Brain microvascular endothelial cell (primary cell): ENCODE data around the gene NAA80.

Experiments used
- DNase-seq: peaks from one replicate; pipeline ENCODE4 v3.0.0-alpha.2; 2020
- H3K27ac ChIP-seq: fragments of 250-450 bp; sonication (Bioruptor Pico); 2 replicates; pipeline ENCODE4 v1.5.1; 2020; ENCODE audit warnings: mild to moderate bottlenecking, moderate library complexity
- H3K27me3 ChIP-seq: fragments of 250-450 bp; sonication (Bioruptor Pico); replicated peaks from 2 replicates; pipeline ENCODE4 v1.5.1; 2020; ENCODE audit warnings: mild to moderate bottlenecking
- H3K36me3 ChIP-seq: fragments of 250-450 bp; sonication (Bioruptor Pico); replicated peaks from 2 replicates; pipeline ENCODE4 v1.5.1; 2020; ENCODE audit warnings: mild to moderate bottlenecking
- H3K4me3 ChIP-seq: 2 replicates; pipeline ENCODE4 v1.5.1; 2011; ENCODE audit warnings: low read depth, mild to moderate bottlenecking, control low read depth, low read length, moderate library complexity
- CTCF ChIP-seq: IDR thresholded peaks from 2 replicates; pipeline ENCODE4 v1.5.1; 2011; ENCODE audit warnings: low read depth, mild to moderate bottlenecking, moderate library complexity, low read length, control low read depth, inconsistent platforms; ENCODE audit errors: missing control alignments
- in situ Hi-C: cut with HindIII; loops from 2 replicates; pipeline ENCODE4 v1.10.0; 2017; ENCODE audit warnings: low sequenced_read_pairs, low pct_ligation_motif_present

NAA80 gene, protein sequence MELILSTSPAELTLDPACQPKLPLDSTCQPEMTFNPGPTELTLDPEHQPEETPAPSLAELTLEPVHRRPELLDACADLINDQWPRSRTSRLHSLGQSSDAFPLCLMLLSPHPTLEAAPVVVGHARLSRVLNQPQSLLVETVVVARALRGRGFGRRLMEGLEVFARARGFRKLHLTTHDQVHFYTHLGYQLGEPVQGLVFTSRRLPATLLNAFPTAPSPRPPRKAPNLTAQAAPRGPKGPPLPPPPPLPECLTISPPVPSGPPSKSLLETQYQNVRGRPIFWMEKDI

DNA sequence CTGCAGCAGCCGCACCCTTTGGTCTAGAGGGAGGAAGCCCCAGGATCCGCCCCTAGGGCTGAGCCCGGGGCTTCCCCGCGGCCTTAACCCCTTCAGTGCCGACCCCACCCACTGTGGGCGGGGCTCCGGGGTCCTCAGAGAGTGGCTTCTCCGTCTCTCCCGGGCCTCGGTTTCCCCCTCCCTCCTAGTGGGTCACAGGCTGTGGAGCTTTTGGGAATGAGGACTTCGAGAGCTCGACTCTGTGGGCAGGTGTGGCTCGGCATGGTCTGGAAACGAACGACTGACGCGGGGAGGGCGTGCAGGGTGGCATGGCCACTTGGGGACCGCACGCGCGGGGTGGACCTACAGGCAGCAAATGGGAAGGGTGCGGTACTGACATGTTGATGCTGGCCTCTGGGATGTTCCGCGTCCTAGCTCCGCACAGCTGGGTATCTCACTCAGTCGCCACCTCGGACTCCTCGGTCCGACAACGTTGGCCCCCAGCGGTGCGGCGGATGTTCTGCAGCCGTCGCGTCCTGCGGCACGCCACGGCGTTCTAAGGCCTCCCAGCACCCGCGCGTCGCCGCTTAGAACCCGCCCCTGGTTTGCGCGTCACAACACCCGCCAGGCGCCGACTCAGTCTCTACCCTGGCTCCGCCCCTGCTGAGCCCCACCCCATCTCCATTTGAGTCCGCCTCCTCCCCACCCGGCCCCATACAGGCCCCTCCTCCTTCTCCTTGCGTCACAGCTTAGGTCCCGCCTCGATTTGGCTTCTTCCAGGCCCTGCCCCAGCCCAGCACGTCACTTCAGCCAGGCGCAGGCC, at the start of gene NAA80, which contains the start of gene HYAL3:
Gene NAA80, minus strand, starts transcription at position 570 of the 802 bp plus-strand sequence. CDS start 1,942 bp downstream, outside the sequence.
Gene HYAL3, minus strand, starts transcription at position 570 of the 802 bp plus-strand sequence. CDS start 3,803 bp downstream, outside the sequence.
- peak; percentile 46 for TF ChIP-seq CTCF
- peak within 1 kb of the TSS; percentile 78 for H3K27ac ChIP-seq

GRCh38 chr3:50347187-50347813, 48.1 kb upstream of the NAA80 start:
- Histone ChIP-seq H3K36me3 (peaks cover 2% of the 10 kb centered on the region), H3K27ac (no peak overlapping the region), H3K4me3 (no peak overlapping the region), H3K27me3 (no peaks in the 10 kb centered on the region)
- DNase-seq: peak; percentile 49
- in situ Hi-C loops: no loop called here
- peak; percentile 74 for TF ChIP-seq CTCF

More for the DNA sequence above, at the start of gene NAA80, which contains the start of gene HYAL3:
- Histone ChIP-seq H3K27me3 (no peaks in the 10 kb centered on the region), H3K4me3 (peak within 1 kb of the TSS; percentile 94), H3K36me3 (no peaks in the 10 kb centered on the region)
- peak; percentile 99 for DNase-seq
- in situ Hi-C loops: no loop called here

DNA sequence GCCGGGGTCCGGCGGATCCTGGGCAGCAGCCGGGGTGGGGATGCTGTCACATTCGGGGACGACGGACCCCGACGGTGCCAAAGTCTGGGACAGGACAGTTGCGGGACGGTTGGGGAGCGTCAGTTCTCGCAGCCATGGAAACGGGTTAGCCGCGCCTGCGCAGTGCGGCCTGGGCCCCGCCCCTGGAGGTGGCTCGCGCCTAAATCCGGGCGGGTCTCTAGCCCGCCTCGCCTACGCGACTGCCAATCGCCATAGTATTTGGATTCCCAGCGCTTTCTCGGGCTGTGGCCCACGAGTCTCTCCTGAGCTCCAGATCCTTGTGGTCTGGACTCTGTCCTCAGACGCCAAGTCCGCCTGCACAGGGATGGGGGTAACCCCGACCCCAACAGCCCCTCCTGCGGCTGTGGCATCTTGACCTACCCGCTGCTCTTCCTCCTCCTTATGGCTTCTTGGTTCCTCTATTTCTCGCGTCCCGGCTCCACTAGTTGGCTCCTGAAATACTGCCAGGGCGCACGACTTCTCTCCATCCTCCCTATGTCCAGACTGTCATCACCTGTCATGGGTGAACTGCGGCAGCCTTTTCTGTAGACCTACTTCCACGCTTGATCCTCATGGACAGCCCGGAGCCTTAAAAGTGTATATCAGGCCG, 46.5 kb upstream of the NAA80 start, which contains the start of gene ZMYND10:
Gene ZMYND10, minus strand, starts transcription at position 147 of the 649 bp plus-strand sequence. CDS start 153 bp downstream, outside the sequence.
- in situ Hi-C loops: no loop called here
- Histone ChIP-seq H3K36me3 (peaks cover 2% of the 10 kb centered on the region), H3K27me3 (no peaks in the 10 kb centered on the region), H3K27ac (no peak within 1 kb of the TSS), H3K4me3 (peak within 1 kb of the TSS; percentile 53)
- DNase-seq: no peak
- TF ChIP-seq CTCF: no peak

DNA sequence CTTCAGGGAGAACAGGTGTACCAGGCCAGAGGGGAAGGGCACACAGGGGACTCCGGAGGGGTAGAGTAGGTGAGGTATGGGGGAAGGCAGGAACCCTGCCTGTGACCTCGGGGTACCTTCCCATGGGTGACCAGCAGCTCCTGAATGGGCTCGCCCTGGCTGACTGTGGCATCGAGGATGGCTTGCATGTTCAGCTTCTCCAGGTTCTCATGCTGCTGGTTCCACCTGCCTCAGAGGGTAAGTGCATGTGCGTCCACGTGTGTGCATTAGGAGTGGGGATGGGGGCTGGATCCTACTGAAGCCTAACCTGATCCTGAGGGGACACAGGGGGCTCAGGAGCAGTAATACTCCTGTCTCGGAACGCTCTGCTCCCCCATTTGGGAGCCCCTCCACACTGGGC, 45.8 kb upstream of the NAA80 start:
- Histone ChIP-seq H3K4me3 (no peak overlapping the region), H3K27ac (no peak overlapping the region), H3K36me3 (peaks cover 2% of the 10 kb centered on the region), H3K27me3 (no peaks in the 10 kb centered on the region)
- in situ Hi-C loops: no loop called here
- DNase-seq: no peak
- no peak for TF ChIP-seq CTCF

DNA sequence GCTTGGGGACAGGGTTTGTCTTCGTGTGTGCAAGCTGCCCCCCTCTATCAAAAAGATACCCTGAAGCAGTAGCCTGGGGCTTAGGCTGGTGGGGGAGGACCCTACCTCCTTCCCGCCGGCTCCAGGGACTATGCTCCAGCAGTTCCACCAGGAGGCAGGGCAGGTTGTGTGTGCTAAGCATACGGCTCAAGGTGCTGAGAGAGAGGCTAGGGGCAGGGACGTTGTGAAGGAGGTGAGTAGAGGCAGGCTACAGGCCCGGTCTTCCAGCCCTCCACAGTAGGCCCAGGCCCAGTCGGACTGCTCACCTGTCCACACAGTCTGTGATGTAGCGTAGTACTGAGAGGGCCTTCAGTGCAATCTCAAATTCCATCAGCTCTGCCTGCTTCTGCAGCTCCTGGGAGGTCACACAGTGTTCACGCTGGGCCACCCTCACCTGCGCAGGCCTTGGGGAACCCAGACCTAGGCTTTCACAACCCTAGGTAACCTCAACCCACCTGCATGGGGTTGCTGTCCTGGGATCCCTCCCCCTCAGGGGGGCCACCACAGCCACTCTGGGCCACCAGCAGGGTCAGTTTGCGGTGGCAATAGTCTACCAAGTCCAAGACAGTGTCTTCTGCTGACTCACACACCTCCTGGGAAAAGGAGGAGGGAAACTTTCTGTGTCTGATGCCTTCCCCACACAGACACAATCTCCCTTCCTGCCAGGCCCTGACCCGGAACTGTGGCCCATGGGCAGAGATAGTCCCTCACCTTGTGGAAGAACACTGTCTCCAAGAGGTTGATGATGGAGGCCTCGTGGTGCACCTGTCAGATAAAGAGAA, 43.8 kb upstream of the NAA80 start:
- no peak overlapping the region for H3K27ac ChIP-seq
- H3K36me3 ChIP-seq: peaks cover 2% of the 10 kb centered on the region
- no peak for DNase-seq
- no peak overlapping the region for H3K4me3 ChIP-seq
- in situ Hi-C loops: no loop called here
- H3K27me3 ChIP-seq: no peaks in the 10 kb centered on the region
- TF ChIP-seq CTCF: peak; percentile 34
